Esophagus muscularis mucosa (tissue), 4 donors: ENCODE results near the gene ATAD3B. TPM values are rescaled to one million over a fixed set of nuclear protein-coding genes. Genes with fewer than 3 reads are reported as not detected.
A peak's percentile ranks its signal among the peaks of the same experiment; 100 is the strongest.
"Not testable (repeated sequence)": the region's sequence is repeated elsewhere in the genome, so short reads cannot be mapped to it uniquely, and the experiment has no call there.

Experiments used
- DNase-seq: peaks from one replicate; pipeline ENCODE4 v3.0.0-alpha.2; 2017; ENCODE audit errors: extremely low spot score
- H3K27ac ChIP-seq, 4 donors: fragments of 200-600 bp; sonication (generic); replicated peaks in 1 of 4; 1 replicate in 3 of 4; 2 replicates in 1 of 4; pipeline ENCODE4 v1.5.1; 2016 to 2019; ENCODE audit warnings: mild to moderate bottlenecking in 1 of 4
- H3K27me3 ChIP-seq, 4 donors: fragments of 200-600 bp; sonication (generic); one replicate each; pipeline versions ENCODE4 v1.5.1 to v1.6.0; 2016 to 2019
- H3K36me3 ChIP-seq, 4 donors: fragments of 200-600 bp; sonication (generic); one replicate each; pipeline ENCODE4 v1.5.1; 2016 to 2019
- H3K4me1 ChIP-seq, 4 donors: fragments of 200-600 bp; sonication (generic); one replicate each; pipeline ENCODE4 v1.5.1; 2016 to 2019
- H3K4me3 ChIP-seq, 4 donors: fragments of 200-600 bp; sonication (generic); 1 replicate in 2 of 4; 2 replicates in 2 of 4; pipeline ENCODE4 v1.5.1; 2016 to 2019; ENCODE audit warnings: mild to moderate bottlenecking in 4 of 4, moderate library complexity in 1 of 4
- H3K9me3 ChIP-seq, 4 donors: fragments of 200-600 bp; sonication (generic); 1 replicate in 3 of 4; 2 replicates in 1 of 4; pipeline ENCODE4 v1.5.1; 2016 to 2019
- EP300 ChIP-seq: sonication (generic); formaldehyde crosslinking; IDR thresholded peaks from one replicate; pipeline ENCODE4 v1.6.1; 2017; ENCODE audit warnings: antibody characterized with exemption
- POLR2A ChIP-seq: fragments of 450-650 bp; IDR thresholded peaks from one replicate; pipeline ENCODE4 v1.6.1; 2017; ENCODE audit warnings: antibody characterized with exemption, moderate library complexity, mild to moderate bottlenecking, low read depth
- POLR2AphosphoS5 ChIP-seq, 2 donors: sonication (generic); formaldehyde crosslinking; IDR thresholded peaks; one replicate each; pipeline ENCODE4 v1.6.1; 2017; ENCODE audit warnings: antibody characterized with exemption in 2 of 2
- WGBS: methylation state at CpG from one replicate; pipeline ENCODE4 v1.1.5; 2018; 5-methylcytosine and 5-hydroxymethylcytosine counted together
- intact Hi-C: fragments of 100-400 bp; cut with DNase I; formaldehyde crosslinking; loops from one replicate; pipeline ENCODE4 v1.15.1; 2023
- total RNA-seq, 4 donors: library from RNA; depleted of rRNA; stranded (reverse); fragments of >200 nt; gene quantifications; one replicate each; pipeline versions ENCODE4 v1.1.0 to v1.2.1, GENCODE V29; 2016
- TF ChIP-seq, protein P1 (sequence below), 3 experiments: fragments of 200-600 bp in 2 of 3; fragments of 450-650 bp in 1 of 3; sonication (generic) in 2 of 3; IDR thresholded peaks; one replicate each; pipeline ENCODE4 v1.5.1; 2017 to 2019; ENCODE audit warnings: antibody characterized with exemption in 3 of 3, mild to moderate bottlenecking in 2 of 3, moderate library complexity in 1 of 3

Gene ATAD3B
- total RNA-seq, 4 donors from 2014 or later: 9.7 to 14.9 (median 10.0) TPM

DNA sequence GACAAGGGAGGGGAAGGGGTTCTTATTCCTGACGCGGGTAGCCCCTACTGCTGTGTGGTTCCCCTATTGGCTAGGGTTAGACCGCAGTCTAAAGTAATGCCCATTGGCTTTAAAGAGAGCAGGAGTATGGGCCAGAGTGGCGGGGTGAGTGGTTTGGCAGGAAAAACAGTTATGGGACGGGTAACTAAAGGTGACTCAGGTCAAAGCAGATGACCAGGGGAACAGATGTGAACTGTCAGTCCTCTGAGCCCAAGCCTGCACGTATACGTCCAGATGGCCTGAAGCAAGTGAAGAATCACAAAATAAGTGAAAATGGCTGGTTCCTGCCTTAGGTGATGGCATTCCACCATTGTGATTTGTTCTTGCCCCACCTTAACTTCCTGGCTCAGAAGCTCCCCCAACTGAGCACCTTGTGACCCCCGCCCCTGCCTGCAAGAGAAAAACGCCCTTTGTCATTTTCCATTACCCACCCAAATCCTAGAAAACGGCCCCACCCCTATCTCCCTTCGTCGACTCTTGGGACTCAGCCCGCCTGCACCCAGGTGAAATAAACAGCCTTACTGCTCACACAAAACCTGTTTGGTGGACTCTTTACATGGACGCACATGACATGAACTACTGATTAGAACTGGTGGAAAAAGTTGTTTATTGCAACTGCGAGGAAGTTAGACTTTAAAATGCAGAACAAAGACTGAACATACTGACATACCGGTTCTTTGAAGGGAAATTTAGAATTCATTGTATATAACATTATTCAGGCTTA lies 758 bp upstream of the ATAD3B start:
- intact Hi-C loops: no loop called here
- WGBS: 12% methylated on average over 16 of the region's 16 CpGs
- no peak for TF ChIP-seq POLR2A
- TF ChIP-seq POLR2AphosphoS5 (IDR thresholded peaks at IDR 0.05): no peak
- TF ChIP-seq, protein P1, sequence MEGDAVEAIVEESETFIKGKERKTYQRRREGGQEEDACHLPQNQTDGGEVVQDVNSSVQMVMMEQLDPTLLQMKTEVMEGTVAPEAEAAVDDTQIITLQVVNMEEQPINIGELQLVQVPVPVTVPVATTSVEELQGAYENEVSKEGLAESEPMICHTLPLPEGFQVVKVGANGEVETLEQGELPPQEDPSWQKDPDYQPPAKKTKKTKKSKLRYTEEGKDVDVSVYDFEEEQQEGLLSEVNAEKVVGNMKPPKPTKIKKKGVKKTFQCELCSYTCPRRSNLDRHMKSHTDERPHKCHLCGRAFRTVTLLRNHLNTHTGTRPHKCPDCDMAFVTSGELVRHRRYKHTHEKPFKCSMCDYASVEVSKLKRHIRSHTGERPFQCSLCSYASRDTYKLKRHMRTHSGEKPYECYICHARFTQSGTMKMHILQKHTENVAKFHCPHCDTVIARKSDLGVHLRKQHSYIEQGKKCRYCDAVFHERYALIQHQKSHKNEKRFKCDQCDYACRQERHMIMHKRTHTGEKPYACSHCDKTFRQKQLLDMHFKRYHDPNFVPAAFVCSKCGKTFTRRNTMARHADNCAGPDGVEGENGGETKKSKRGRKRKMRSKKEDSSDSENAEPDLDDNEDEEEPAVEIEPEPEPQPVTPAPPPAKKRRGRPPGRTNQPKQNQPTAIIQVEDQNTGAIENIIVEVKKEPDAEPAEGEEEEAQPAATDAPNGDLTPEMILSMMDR (IDR thresholded peaks at IDR 0.05): no peak
- no peak for TF ChIP-seq EP300
- Histone ChIP-seq H3K27me3 (no peaks in the 10 kb centered on the region), H3K4me3 (peak overlapping the region; percentile 80 to 89 (median 83)), H3K27ac (peak overlapping the region; percentile 84 to 88 (median 86)), H3K9me3 (no peaks in the 10 kb centered on the region), H3K4me1 (peaks cover 21 to 33% (median 25%) of the 10 kb centered on the region in 4 donors), H3K36me3 (no peaks in the 10 kb centered on the region)
- DNase-seq: no peak

DNA sequence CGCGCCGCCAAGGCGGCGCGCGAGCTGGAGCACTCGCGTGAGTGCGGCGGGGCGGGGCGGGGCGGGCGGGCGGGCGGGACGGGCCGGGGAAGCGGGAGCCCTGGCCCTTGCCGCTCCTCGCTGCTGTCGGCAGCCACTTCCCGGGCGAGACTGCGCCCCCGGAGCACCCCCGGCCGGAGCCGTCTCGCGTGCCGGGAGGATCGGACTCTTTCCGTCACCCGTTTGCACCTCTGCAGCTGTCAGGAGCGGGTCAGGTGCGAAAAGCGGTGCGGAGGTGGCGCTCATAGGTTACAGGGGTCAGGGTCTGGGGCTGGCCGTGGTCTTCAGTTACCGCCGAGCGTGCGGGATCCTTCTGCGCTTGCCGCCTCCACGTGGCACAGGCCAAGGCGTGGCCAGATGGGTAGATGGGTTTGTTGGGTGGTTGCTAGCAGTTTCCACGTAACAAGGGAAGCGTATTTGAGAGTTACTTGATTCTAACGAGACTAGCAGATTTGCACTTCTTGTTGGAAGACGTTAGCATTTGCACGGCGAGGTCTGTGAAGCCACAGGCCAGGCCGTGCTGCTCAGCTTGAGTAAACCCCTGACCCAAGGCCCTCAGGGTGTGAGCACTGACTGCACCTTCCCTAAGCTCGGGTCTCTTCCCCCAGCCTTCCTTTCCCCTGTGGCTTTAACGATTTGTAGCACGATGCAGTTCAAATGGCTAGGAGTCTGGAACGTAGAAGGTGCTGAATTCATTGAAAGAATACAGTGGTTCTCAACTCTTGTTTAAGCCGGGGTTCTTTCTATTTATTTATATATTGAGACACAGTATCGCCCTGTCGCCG lies 700 bp downstream of the ATAD3B start:
- DNase-seq, H3K27me3 ChIP-seq, H3K36me3 ChIP-seq, intact Hi-C loops, H3K9me3 ChIP-seq: not testable (repeated sequence)
- H3K4me1 ChIP-seq: peaks cover 21 to 33% (median 25%) of the 10 kb centered on the region in 4 donors
- peak overlapping the region; percentile 84 to 88 (median 86) for H3K27ac ChIP-seq
- peak overlapping the region; percentile 80 to 89 (median 83) for H3K4me3 ChIP-seq
- 14% methylated on average over 11 of the region's 65 CpGs for WGBS

DNA sequence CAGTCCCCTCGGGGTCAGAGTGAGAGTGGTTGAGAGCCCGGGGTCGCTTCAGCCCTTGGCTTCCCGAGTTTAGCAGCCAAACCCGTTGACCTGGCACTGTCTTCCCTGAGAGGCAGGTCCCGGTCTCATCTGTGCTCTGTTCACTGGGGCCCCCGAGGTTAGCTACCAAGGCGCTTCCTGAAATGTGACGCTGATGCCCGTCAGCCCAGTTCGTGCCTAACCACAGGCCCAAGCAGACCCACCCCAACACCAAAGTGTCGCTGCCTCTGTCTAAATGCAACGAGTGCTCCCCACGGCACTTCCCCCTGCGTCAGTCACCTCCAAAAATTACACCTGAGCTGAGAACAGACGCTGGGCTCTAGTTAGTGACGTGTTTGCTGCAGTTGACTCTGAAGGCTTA lies 4.4 kb downstream of the ATAD3B start:
- intact Hi-C loops, H3K27me3 ChIP-seq, DNase-seq, H3K4me3 ChIP-seq, H3K9me3 ChIP-seq, H3K27ac ChIP-seq: not testable (repeated sequence)
- no CpG with 5 or more reads among the region's 17 CpGs for WGBS
- Histone ChIP-seq H3K36me3 (peaks cover 21 to 42% (median 33%) of the 10 kb centered on the region in 4 donors), H3K4me1 (peaks cover 15 to 23% (median 18%) of the 10 kb centered on the region in 4 donors)

DNA sequence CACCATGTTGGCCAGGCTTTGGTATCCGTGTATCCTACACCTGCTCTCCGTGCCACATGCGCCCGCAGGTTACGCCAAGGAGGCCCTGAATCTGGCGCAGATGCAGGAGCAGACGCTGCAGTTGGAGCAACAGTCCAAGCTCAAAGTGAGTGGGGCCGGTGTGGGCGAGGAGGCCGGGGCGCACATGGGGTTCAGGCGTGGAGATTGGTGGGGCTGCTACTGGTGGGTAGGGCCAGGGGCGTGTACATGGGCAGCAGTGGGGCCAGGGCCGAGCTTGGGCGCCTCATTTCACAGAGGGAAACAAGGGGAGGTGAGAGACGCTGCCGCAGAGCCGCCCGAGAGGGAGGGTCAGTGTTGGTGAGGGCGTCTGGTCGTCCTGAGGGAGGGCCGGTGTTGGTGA lies 5.6 kb downstream of the ATAD3B start:
- DNase-seq: no peak
- Histone ChIP-seq H3K27ac (no peak overlapping the region), H3K9me3 (no peaks in the 10 kb centered on the region), H3K36me3 (peaks cover 24 to 49% (median 39%) of the 10 kb centered on the region in 4 donors), H3K27me3 (no peaks in the 10 kb centered on the region), H3K4me3 (no peak overlapping the region), H3K4me1 (peaks cover 15 to 22% (median 17%) of the 10 kb centered on the region in 4 donors)
- 94% methylated on average over 22 of the region's 22 CpGs for WGBS
- TF ChIP-seq POLR2A: no peak
- TF ChIP-seq EP300: no peak
- no peak for TF ChIP-seq POLR2AphosphoS5 (IDR thresholded peaks at IDR 0.05)
- TF ChIP-seq, protein P1 (IDR thresholded peaks at IDR 0.05): no peak
- intact Hi-C loops: no loop called here

DNA sequence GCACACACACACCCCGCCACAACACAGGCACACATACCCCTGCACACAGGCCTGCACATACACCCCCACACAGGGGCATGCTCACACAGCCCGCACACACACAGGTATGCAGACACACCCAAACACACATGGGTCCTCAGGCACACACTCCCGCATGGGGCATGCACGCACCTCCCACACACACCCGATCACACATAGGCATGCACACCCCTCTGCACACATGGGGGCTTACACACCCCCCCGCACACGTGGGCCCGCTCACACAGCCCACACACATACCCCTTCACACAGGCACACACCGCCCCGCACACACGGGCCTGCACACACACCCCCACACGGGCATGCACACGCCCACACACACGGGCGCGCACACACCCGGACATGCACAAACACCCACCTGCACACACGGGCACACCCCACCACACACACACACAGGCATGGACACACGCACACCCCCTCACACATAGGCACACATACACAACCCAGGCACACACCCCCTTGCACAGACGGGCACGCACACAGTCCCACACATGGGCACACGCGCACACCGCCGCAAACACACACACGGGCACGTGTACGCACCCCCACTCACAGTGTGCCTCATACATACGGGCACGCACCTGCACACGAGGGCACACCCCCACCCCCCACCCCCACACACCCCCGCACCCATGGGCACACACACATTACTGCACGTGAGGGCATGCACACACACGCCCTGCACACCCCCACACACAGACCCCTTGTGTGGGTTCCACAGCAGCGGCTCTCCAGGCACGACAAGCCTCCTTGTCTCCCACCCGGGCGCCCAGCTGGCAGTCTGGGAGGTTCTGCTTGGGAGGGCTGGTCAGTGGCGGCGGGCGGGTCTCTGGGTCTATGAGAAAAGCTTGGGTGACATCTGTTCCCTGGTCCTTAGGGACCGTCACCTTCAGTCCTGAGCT lies 8.3 kb downstream of the ATAD3B start:
- H3K9me3 ChIP-seq: no peaks in the 10 kb centered on the region
- no peaks in the 10 kb centered on the region for H3K27me3 ChIP-seq
- intact Hi-C loops: no loop called here
- peaks cover 45 to 75% (median 63%) of the 10 kb centered on the region in 4 donors for H3K36me3 ChIP-seq
- TF ChIP-seq POLR2AphosphoS5 (IDR thresholded peaks at IDR 0.05) (no peak), POLR2A (no peak), EP300 (no peak)
- TF ChIP-seq, protein P1 (IDR thresholded peaks at IDR 0.05): no peak
- H3K27ac ChIP-seq: no peak overlapping the region
- H3K4me1 ChIP-seq: no peaks in the 10 kb centered on the region
- H3K4me3 ChIP-seq: no peak overlapping the region
- DNase-seq: no peak
- 93% methylated on average over 19 of the region's 42 CpGs for WGBS

DNA sequence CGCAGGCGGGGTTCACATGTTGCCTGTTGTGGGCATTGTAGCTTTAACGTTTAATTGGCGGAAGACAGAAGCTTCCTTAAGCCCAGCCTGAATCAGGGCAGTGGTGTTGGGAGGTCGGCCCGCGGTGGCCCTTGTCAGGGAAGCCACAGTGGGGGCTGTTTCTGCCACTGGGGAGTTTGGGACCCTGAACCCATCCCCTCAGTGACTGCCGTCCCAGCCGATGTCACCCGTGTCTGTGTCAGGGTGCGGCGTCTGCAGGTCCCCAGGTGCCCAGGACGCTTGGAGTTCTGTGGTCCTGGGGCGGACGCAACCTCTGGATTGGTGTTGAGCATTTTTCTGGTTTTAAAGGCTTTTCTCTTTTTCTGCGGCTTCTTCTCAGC lies 8.9 kb downstream of the ATAD3B start:
- DNase-seq, H3K9me3 ChIP-seq, intact Hi-C loops, H3K4me3 ChIP-seq, H3K27me3 ChIP-seq, H3K4me1 ChIP-seq, H3K27ac ChIP-seq: not testable (repeated sequence)
- H3K36me3 ChIP-seq: peaks cover 46 to 82% (median 70%) of the 10 kb centered on the region in 4 donors
- WGBS: 97% methylated on average over 6 of the region's 16 CpGs

DNA sequence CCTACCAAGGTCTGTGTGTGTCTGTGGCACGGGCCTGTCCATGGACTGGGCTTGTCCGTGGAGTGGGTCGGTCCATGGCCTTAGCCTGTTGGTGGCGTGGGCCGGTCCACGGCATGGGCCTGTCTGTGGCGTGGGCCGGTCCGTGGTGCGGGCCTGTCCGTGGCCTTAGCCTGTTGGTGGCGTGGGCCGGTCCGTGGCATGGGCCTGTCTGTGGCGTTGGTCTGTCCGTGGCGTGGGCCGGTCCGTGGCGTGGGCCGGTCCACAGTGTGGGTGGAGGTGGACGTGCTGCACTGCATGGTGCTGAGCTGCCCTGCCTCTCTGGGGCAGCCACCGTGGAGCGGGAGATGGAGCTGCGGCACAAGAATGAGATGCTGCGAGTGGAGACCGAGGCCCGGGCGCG lies 10.2 kb downstream of the ATAD3B start:
- peaks cover 55 to 91% (median 81%) of the 10 kb centered on the region in 4 donors for H3K36me3 ChIP-seq

More for the DNA sequence above, 10.2 kb downstream of the ATAD3B start:
- intact Hi-C loops, DNase-seq, H3K27ac ChIP-seq, H3K9me3 ChIP-seq, H3K4me1 ChIP-seq, H3K27me3 ChIP-seq, H3K4me3 ChIP-seq: not testable (repeated sequence)
- 100% methylated on average over 8 of the region's 30 CpGs for WGBS
